Measurements from ENCODE around the gene LRRC14B.

Gene LRRC14B

GRCh38 chr5:197892-198489, 6.7 kb downstream of the LRRC14B start:
- H3K9ac ChIP-seq, result no peak overlapping the region
- TF ChIP-seq CTCF (IDR thresholded peaks at IDR 0.05), result no peak
- peaks cover 2% of the 10 kb centered on the region for H3K79me2 ChIP-seq
- H3K27ac ChIP-seq, result no peak overlapping the region
- H3K4me1 ChIP-seq, result no peaks in the 10 kb centered on the region
- H3K9me3 ChIP-seq (ENCODE audit: control insufficient read depth, low read length), result no peaks in the 10 kb centered on the region
- H3K4me3 ChIP-seq (ENCODE audit: low read depth, low read length), result no peak overlapping the region
- H3K36me3 ChIP-seq (ENCODE audit: control insufficient read depth, insufficient read depth, low read length), result no peaks in the 10 kb centered on the region
- no peaks in the 10 kb centered on the region for H3K27me3 ChIP-seq (ENCODE audit: control insufficient read depth, insufficient read depth, low read length)
- H2AFZ ChIP-seq, result no peak overlapping the region
- H3K4me2 ChIP-seq (ENCODE audit: low read length), result no peak overlapping the region

- no peak overlapping the region for H2AFZ ChIP-seq
- H3K36me3 ChIP-seq (ENCODE audit: control insufficient read depth, insufficient read depth, low read length), result no peaks in the 10 kb centered on the region
- no peaks in the 10 kb centered on the region for H3K4me1 ChIP-seq
- H3K27me3 ChIP-seq (ENCODE audit: control insufficient read depth, insufficient read depth, low read length), result no peaks in the 10 kb centered on the region
- H3K27ac ChIP-seq, result no peak overlapping the region
- no peaks in the 10 kb centered on the region for H3K9me3 ChIP-seq (ENCODE audit: control insufficient read depth, low read length)
- peaks cover 2% of the 10 kb centered on the region for H3K79me2 ChIP-seq
- H3K4me2 ChIP-seq (ENCODE audit: low read length), result no peak overlapping the region
- H3K9ac ChIP-seq, result no peak overlapping the region
- no peak for TF ChIP-seq CTCF (IDR thresholded peaks at IDR 0.05)
- no peak overlapping the region for H3K4me3 ChIP-seq (ENCODE audit: low read depth, low read length)
Measured at GRCh38 chr5:198516-199196, 7.4 kb downstream of the LRRC14B start.

GRCh38 chr5:199197-199949, 8.1 kb downstream of the LRRC14B start:
- Histone ChIP-seq H3K36me3 (ENCODE audit: control insufficient read depth, insufficient read depth, low read length) (no peaks in the 10 kb centered on the region), H3K27ac (no peak overlapping the region), H3K4me1 (no peaks in the 10 kb centered on the region)

GRCh38 chr5:199950-200645, 8.8 kb downstream of the LRRC14B start:
- TF ChIP-seq CTCF (IDR thresholded peaks at IDR 0.05), result no peak
- Histone ChIP-seq H3K27ac (no peak overlapping the region), H3K9me3 (ENCODE audit: control insufficient read depth, low read length) (no peaks in the 10 kb centered on the region), H3K4me1 (no peaks in the 10 kb centered on the region), H3K79me2 (peaks cover 2% of the 10 kb centered on the region), H2AFZ (no peak overlapping the region), H3K4me2 (ENCODE audit: low read length) (no peak overlapping the region), H3K36me3 (ENCODE audit: control insufficient read depth, insufficient read depth, low read length) (no peaks in the 10 kb centered on the region), H3K4me3 (ENCODE audit: low read depth, low read length) (no peak overlapping the region), H3K9ac (no peak overlapping the region), H3K27me3 (ENCODE audit: control insufficient read depth, insufficient read depth, low read length) (no peaks in the 10 kb centered on the region)

More at GRCh38 chr5:199197-199949, 8.1 kb downstream of the LRRC14B start:
- Histone ChIP-seq H2AFZ (no peak overlapping the region), H3K79me2 (peaks cover 2% of the 10 kb centered on the region), H3K27me3 (ENCODE audit: control insufficient read depth, insufficient read depth, low read length) (no peaks in the 10 kb centered on the region), H3K9ac (no peak overlapping the region), H3K4me3 (ENCODE audit: low read depth, low read length) (no peak overlapping the region), H3K4me2 (ENCODE audit: low read length) (no peak overlapping the region), H3K9me3 (ENCODE audit: control insufficient read depth, low read length) (no peaks in the 10 kb centered on the region)
- TF ChIP-seq CTCF (IDR thresholded peaks at IDR 0.05), result no peak

All from parathyroid adenoma (tissue), 2 donors.